Ovary (tissue), 9 donors: Measurements from ENCODE around the gene CHRM4. TPM values are rescaled to one million over a fixed set of nuclear protein-coding genes. Genes with fewer than 3 reads are reported as not detected.

Experiments
- DNase-seq, 5 donors: peaks; one replicate each; pipeline ENCODE4 v3.0.0-alpha.2; 2019 to 2020
- H3K27ac ChIP-seq, 2 donors: fragments of 200-600 bp; one replicate each; pipeline versions ENCODE4 v1.5.1 to v1.8.0; 2019 to 2022
- H3K27me3 ChIP-seq: fragments of 200-600 bp; one replicate; pipeline ENCODE4 v1.8.0; 2022
- H3K36me3 ChIP-seq: fragments of 200-600 bp; sonication (generic); one replicate; pipeline ENCODE4 v1.5.1; 2019
- H3K4me1 ChIP-seq: one replicate; pipeline ENCODE4 v1.8.1; 2013; ENCODE audit warnings: mild to moderate bottlenecking, moderate library complexity; ENCODE audit not compliant: insufficient read depth
- H3K4me3 ChIP-seq: fragments of 200-600 bp; sonication (generic); one replicate; pipeline ENCODE4 v1.5.1; 2017
- H3K9me3 ChIP-seq, 2 donors: fragments of 200-600 bp in 1 of 2; sonication (generic) in 1 of 2; one replicate each; pipeline versions ENCODE4 v1.5.1 to v1.8.1; 2013 to 2019; ENCODE audit warnings: mild to moderate bottlenecking in 1 of 2, moderate library complexity in 1 of 2
- CTCF ChIP-seq, 3 donors: fragments of 450-650 bp in 2 of 3; fragments of 200-600 bp in 1 of 3; IDR thresholded peaks; one replicate each; pipeline versions ENCODE4 v1.5.1 to v1.8.0; 2016 to 2022; ENCODE audit warnings: antibody characterized with exemption in 3 of 3, mild to moderate bottlenecking in 1 of 3
- EP300 ChIP-seq: sonication (generic); formaldehyde crosslinking; IDR thresholded peaks from one replicate; pipeline ENCODE4 v1.6.1; 2017; ENCODE audit warnings: antibody characterized with exemption
- POLR2A ChIP-seq: fragments of 450-650 bp; IDR thresholded peaks from one replicate; pipeline ENCODE4 v1.6.1; 2017; ENCODE audit warnings: antibody characterized with exemption, mild to moderate bottlenecking, moderate library complexity
- WGBS, 3 donors: extraction: QIAGEN DNeasy Blood & Tissue Kit in 1 of 3; methylation state at CpG; one replicate each; pipeline versions ENCODE4 v1.1.5 to v1.1.7; 2013 to 2017; 5-methylcytosine and 5-hydroxymethylcytosine counted together
- intact Hi-C, 4 donors: fragments of 100-400 bp; cut with DNase I; formaldehyde crosslinking; loops; one replicate each; pipeline versions ENCODE4 v1.11.0 to v1.15.1; 2022 to 2023
- polyA plus RNA-seq, 2 donors: library from polyadenylated mRNA; stranded (reverse); fragments of 200-250 nt in 1 of 2; fragments of 350-450 nt in 1 of 2; fragmentation: Illumina TruSeq in 1 of 2; extraction: RNeasy Lipid Tissue Mini Kit (QIAGEN cat#74804) in 1 of 2; gene quantifications; one replicate each; pipeline ENCODE4 v1.2.3, GENCODE V29; 2013 to 2014
- total RNA-seq, 7 donors: library from RNA; depleted of rRNA in 2 of 7; stranded (reverse); fragments of >200 nt in 2 of 7; fragmentation: NEBNext Ultra II Directional in 3 of 7; extraction: Animal tissue kit (Norgen Biotek cat#: 25700) in 3 of 7; gene quantifications; one replicate each; pipeline versions ENCODE4 v1.1.0 to v1.2.4, GENCODE V29; 2016 to 2023
- donor health status: DM: no; HTN: no; CAD: no; lungs with moderate emphysema.
- donor health status: DM: no; HTN: no; CAD: no.
- donor health status: Bipolar disorder and iron deficiency.
- donor health status: DM: yes; HTN: yes; CAD: no.
- donor health status: DM: no; HTN: no; CAD: no.
- donor health status: DM: yes; HTN: yes; CAD: no.

Gene CHRM4
- total and polyA plus RNA-seq, 9 donors: 0.16 to 0.42 (median 0.21) TPM; not detected in 3

DNA sequence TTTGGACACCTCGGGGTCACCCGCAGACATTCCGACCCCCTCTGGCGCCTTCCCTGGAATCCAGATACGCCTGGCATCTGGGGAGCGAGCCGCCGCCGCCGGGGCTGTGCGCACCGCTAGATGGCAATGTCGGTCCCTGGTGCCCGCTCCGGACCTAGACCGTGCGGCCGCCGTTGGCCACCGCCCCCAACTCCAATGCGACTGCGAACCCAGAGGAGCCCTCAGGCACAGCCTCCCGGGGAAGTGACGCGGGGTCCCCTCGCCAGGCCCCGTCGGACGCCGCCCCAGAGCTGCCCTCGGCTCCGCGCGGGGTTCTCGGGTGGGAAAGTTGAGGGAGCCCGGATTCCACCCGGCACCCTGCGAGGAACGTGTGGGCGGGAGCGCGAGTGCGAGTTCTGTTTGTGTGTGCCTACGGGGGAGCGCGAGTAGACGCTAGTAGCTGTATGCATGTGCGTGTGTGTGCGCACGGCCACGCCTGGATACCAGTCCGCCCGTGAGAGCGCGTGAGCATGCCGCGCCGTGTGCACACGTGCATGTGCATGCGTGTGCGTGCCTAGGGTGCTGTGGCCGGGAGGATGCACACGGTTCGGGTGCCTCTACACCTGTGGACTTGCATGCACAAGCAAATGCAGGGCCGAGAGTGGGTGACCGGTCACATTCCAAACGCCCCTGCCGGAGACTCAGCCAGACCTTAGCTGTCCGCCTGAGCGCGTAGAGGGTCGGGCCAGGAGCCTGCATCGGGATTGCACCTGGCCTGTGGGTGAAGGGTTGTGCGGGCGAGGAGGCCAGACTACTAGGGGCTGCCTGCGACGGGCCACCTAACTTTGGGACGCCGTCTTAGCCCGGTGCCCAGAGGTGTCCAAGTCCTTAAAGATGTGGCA, 1.9 kb downstream of the CHRM4 start:
- DNase-seq: peak; percentile 50 to 80 (median 67)
- H3K4me1 ChIP-seq: peaks cover 19% of the 10 kb centered on the region
- peaks cover 6% of the 10 kb centered on the region for H3K27me3 ChIP-seq
- H3K36me3 ChIP-seq: no peaks in the 10 kb centered on the region
- no peaks in the 10 kb centered on the region for H3K9me3 ChIP-seq
- WGBS, 3 donors: 1 to 2% (median 1%) methylated on average over 71 to 80 of the region's 80 CpGs
- TF ChIP-seq EP300 (no peak), CTCF (IDR thresholded peaks at IDR 0.05) (peak; percentile 56 to 65 (median 61)), POLR2A (no peak)
- intact Hi-C loops: loop anchor here (2.0 to 10.0 kb wide), 4 partner anchors 148 to 228 kb away; partner anchors contain the start of genes ATG13 (in 4 of the 4) and HARBI1 (in 4 of the 4)
- no peak overlapping the region for H3K27ac ChIP-seq
- peak overlapping the region; percentile 2 for H3K4me3 ChIP-seq

DNA sequence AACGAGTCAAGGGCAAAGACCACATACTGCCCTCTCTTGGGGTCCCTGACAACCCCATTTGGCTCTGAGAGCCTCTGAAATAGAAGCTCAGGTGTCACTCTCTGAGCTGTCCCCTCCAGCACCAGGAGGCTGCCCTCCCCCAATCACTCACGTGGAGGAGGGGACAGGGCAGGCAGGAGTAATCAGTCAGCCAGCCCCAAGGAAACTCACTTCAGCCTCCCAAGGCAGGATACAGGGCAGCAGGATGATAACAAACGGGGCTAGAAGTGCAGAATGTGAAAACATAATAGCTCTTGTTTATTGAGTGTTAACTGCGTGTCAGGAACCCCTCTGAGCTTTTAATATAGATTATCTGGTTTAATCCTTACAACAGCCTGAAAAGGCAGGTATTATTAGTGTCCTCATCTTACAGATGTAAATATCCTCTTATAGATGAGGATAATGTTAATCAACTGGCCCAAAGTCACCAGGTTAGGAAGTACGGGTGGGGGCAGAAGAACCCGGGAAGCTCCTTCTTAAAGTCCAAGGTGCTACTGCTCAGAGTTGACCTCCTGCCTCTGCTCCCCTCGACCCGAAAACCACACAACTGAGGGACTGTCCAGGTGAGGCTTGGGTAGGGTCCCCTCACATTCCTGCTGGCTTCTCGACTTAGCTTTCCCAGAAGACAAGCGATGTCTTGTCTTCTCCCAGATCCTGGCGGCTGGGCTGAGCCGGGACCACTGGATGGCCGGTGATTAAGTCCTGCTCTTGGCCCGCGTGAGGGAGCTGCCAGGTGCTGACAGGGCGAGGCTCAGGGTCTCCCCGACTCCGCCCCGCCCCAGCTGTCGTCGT, 2.7 kb downstream of the CHRM4 start:
- DNase-seq: no peak
- intact Hi-C loops: loop anchor here in 3 of 4 donors (2.0 to 10.0 kb wide), 4 partner anchors 148 to 228 kb away; partner anchors contain the start of genes ATG13 (in 3 of the 3) and HARBI1 (in 3 of the 3)
- TF ChIP-seq EP300 (no peak), POLR2A (no peak), CTCF (IDR thresholded peaks at IDR 0.05) (no peak)
- no peak overlapping the region for H3K4me3 ChIP-seq
- WGBS, 3 donors: 3 to 5% (median 3%) methylated on average over 21 of the region's 21 CpGs
- H3K27ac ChIP-seq: no peak overlapping the region
- H3K36me3 ChIP-seq: no peaks in the 10 kb centered on the region
- no peaks in the 10 kb centered on the region for H3K9me3 ChIP-seq
- peaks cover 6% of the 10 kb centered on the region for H3K27me3 ChIP-seq
- H3K4me1 ChIP-seq: peaks cover 19% of the 10 kb centered on the region

DNA sequence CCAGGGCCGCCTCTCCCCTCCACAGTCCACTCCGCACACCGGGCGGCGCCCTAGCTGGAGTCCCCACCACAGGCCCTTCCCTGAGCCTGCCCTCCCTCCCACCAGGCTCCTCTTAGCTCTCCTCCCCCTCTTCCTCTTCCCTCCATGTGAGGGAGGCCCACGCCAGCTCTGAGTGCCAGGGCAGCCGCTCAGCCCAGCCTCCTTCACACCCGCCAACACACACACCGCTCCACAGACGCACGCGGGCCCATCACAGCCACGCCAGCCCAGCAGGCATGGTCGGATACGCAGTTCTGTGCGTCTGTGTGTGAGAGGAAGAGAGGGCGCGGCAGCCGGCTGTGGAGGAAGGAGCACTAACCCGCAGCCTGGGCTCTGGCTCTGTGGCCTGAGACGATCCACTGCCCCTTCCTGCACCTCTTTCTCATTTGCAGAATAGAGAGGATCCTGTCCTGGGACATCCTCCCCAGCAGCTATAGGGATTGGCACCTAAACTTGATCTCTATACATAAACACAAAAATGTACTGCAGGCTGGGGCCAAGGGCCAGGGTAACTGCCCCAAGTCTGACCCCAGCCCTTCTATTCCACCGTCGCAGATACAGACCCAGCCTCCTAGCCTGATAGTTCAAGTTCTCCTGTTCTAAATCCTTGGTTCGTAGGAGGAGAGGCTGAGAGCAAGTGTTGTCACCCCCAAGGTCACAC, 3.5 kb downstream of the CHRM4 start:
- Histone ChIP-seq H3K4me3 (no peak overlapping the region), H3K36me3 (no peaks in the 10 kb centered on the region), H3K4me1 (peaks cover 20% of the 10 kb centered on the region), H3K9me3 (no peaks in the 10 kb centered on the region), H3K27me3 (peaks cover 6% of the 10 kb centered on the region), H3K27ac (no peak overlapping the region)
- intact Hi-C loops: loop anchor here in 3 of 4 donors (2.0 to 10.0 kb wide), 4 partner anchors 149 to 229 kb away; partner anchors contain the start of genes ATG13 (in 3 of the 3) and HARBI1 (in 3 of the 3)
- no peak for DNase-seq
- TF ChIP-seq POLR2A: no peak
- TF ChIP-seq CTCF (IDR thresholded peaks at IDR 0.05): no peak
- no peak for TF ChIP-seq EP300
- 15 to 18% (median 18%) methylated on average over 22 to 24 of the region's 24 CpGs for WGBS, 3 donors
